Astrocyte (in vitro differentiated cells and primary cell): ENCODE measurements around the gene ZNF407.

ENCODE experiments used
- CTCF ChIP-seq: IDR thresholded peaks from 2 replicates; pipeline ENCODE4 v1.5.1; 2011; ENCODE audit warnings: low read depth, mild to moderate bottlenecking, inconsistent platforms, low read length, moderate library complexity; ENCODE audit not compliant: insufficient read depth
- EZH2 ChIP-seq: IDR thresholded peaks from 2 replicates; pipeline ENCODE4 v1.6.1; 2012; ENCODE audit warnings: mild to moderate bottlenecking, low read length, inconsistent platforms; ENCODE audit not compliant: insufficient read depth

GRCh38 chr18:74982946-74983635 is 385.4 kb downstream of the ZNF407 start:
- TF ChIP-seq EZH2 (no peak), CTCF (no peak)
